HL-60 (cell line): Measurements from ENCODE around the gene ENKD1.

Experiments
- POLR2AphosphoS5 ChIP-seq: IDR thresholded peaks from 2 replicates; pipeline ENCODE4 v1.6.1; 2012; ENCODE audit warnings: low read depth
- REST ChIP-seq: IDR thresholded peaks from 2 replicates; pipeline ENCODE4 v1.6.1; 2012; ENCODE audit warnings: low read depth; ENCODE audit not compliant: insufficient replicate concordance
- TF ChIP-seq, protein P1 (sequence below): IDR thresholded peaks from one replicate; pipeline ENCODE4 v1.5.1; 2011; ENCODE audit warnings: low read length, control low read depth, inconsistent platforms; ENCODE audit not compliant: insufficient read depth

- TF ChIP-seq, protein P1, sequence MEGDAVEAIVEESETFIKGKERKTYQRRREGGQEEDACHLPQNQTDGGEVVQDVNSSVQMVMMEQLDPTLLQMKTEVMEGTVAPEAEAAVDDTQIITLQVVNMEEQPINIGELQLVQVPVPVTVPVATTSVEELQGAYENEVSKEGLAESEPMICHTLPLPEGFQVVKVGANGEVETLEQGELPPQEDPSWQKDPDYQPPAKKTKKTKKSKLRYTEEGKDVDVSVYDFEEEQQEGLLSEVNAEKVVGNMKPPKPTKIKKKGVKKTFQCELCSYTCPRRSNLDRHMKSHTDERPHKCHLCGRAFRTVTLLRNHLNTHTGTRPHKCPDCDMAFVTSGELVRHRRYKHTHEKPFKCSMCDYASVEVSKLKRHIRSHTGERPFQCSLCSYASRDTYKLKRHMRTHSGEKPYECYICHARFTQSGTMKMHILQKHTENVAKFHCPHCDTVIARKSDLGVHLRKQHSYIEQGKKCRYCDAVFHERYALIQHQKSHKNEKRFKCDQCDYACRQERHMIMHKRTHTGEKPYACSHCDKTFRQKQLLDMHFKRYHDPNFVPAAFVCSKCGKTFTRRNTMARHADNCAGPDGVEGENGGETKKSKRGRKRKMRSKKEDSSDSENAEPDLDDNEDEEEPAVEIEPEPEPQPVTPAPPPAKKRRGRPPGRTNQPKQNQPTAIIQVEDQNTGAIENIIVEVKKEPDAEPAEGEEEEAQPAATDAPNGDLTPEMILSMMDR = no peak
- no peak for TF ChIP-seq REST
- TF ChIP-seq POLR2AphosphoS5 = no peak
Measured at GRCh38 chr16:67676516-67676915, 10.0 kb upstream of the ENKD1 start.
